Fibroblast of lung (primary cell): Measurements from ENCODE around the gene KLHL3. TPM values are rescaled to one million over a fixed set of nuclear protein-coding genes. Genes with fewer than 3 reads are reported as not detected.
A peak's percentile ranks its signal among the peaks of the same experiment; 100 is the strongest.

Source experiments
- DNase-seq, 2 donors: peaks; one replicate each; pipeline versions ENCODE4 v3.0.0 to v3.0.0-alpha.2; 2010; ENCODE audit warnings: low read depth in 2 of 2
- H2AFZ ChIP-seq: 2 replicates; pipeline ENCODE4 v1.5.1; 2012; ENCODE audit warnings: low read length, control low read depth, inconsistent platforms
- H3K27ac ChIP-seq: 2 replicates; pipeline ENCODE4 v1.5.1; 2011; ENCODE audit warnings: low read length, control low read depth; ENCODE audit not compliant: insufficient read depth
- H3K27me3 ChIP-seq: 2 replicates; pipeline ENCODE4 v1.5.1; 2011; ENCODE audit warnings: mild to moderate bottlenecking, low read length; ENCODE audit not compliant: control insufficient read depth, insufficient read depth
- H3K36me3 ChIP-seq: 2 replicates; pipeline ENCODE4 v1.5.1; 2011; ENCODE audit warnings: low read length; ENCODE audit not compliant: control insufficient read depth, insufficient read depth
- H3K4me1 ChIP-seq: 2 replicates; pipeline ENCODE4 v1.5.1; 2011; ENCODE audit warnings: low read length; ENCODE audit not compliant: control insufficient read depth, insufficient read depth; ENCODE audit errors: extremely low read depth
- H3K4me2 ChIP-seq: 2 replicates; pipeline ENCODE4 v1.5.1; 2011; ENCODE audit warnings: low read length, control low read depth; ENCODE audit not compliant: insufficient read depth; ENCODE audit errors: extremely low read depth
- H3K4me3 ChIP-seq, 4 experiments: fragments of 200-600 bp in 1 of 4; sonication (generic) in 1 of 4; replicated peaks in 1 of 4; 2 replicates each; pipeline ENCODE4 v1.5.1; 2011 to 2016; ENCODE audit warnings: low read length in 4 of 4, low read depth in 3 of 4, mild to moderate bottlenecking in 3 of 4, control low read depth in 2 of 4, inconsistent platforms in 1 of 4, mixed read lengths in 1 of 4; ENCODE audit not compliant: insufficient read depth in 1 of 4; ENCODE audit errors: control extremely low read depth in 1 of 4
- H3K79me2 ChIP-seq: 2 replicates; pipeline ENCODE4 v1.5.1; 2012; ENCODE audit warnings: mild to moderate bottlenecking, low read length, inconsistent platforms; ENCODE audit not compliant: control insufficient read depth, insufficient read depth
- H3K9ac ChIP-seq: 2 replicates; pipeline ENCODE4 v1.5.1; 2011; ENCODE audit warnings: mild to moderate bottlenecking, low read length, control low read depth; ENCODE audit not compliant: insufficient read depth
- H3K9me3 ChIP-seq: 2 replicates; pipeline ENCODE4 v1.5.1; 2012; ENCODE audit warnings: low read depth, low read length; ENCODE audit not compliant: control insufficient read depth, insufficient read depth
- H4K20me1 ChIP-seq: 2 replicates; pipeline ENCODE4 v1.5.1; 2011; ENCODE audit warnings: low read length; ENCODE audit not compliant: control insufficient read depth, insufficient read depth; ENCODE audit errors: extremely low read depth
- EZH2 ChIP-seq: IDR thresholded peaks from 2 replicates; pipeline ENCODE4 v1.5.1; 2012; ENCODE audit warnings: low read length, control low read depth, mild to moderate bottlenecking; ENCODE audit errors: missing control alignments
- polyA plus RNA-seq, 2 donors: library from polyadenylated mRNA; depleted of rRNA in 1 of 2; stranded (reverse) in 1 of 2; unstranded in 1 of 2; fragments of >200 nt; gene quantifications; 2 replicates each; pipeline ENCODE4 v1.2.1, GENCODE V29; 2011 to 2012; ENCODE audit warnings: missing spikeins in 1 of 2
- total RNA-seq: library from RNA; depleted of rRNA; stranded (reverse); fragments of >200 nt; gene quantifications from 2 replicates; pipeline ENCODE4 v1.2.1, GENCODE V29; 2014
- TF ChIP-seq, protein P1 (sequence below), 2 donors: IDR thresholded peaks in 1 of 2; conservative IDR thresholded peaks in 1 of 2; 1 replicate in 1 of 2; 2 replicates in 1 of 2; pipeline ENCODE4 v1.5.1; 2011 to 2012; ENCODE audit warnings: low read length in 2 of 2, control low read depth in 1 of 2, inconsistent platforms in 1 of 2, low read depth in 1 of 2, mild to moderate bottlenecking in 1 of 2

The KLHL3 gene
- total and polyA plus RNA-seq, 2 donors (not counting 1 experiment from before 2014, with no cell fraction given) = 0.60 to 2.3 TPM

DNA sequence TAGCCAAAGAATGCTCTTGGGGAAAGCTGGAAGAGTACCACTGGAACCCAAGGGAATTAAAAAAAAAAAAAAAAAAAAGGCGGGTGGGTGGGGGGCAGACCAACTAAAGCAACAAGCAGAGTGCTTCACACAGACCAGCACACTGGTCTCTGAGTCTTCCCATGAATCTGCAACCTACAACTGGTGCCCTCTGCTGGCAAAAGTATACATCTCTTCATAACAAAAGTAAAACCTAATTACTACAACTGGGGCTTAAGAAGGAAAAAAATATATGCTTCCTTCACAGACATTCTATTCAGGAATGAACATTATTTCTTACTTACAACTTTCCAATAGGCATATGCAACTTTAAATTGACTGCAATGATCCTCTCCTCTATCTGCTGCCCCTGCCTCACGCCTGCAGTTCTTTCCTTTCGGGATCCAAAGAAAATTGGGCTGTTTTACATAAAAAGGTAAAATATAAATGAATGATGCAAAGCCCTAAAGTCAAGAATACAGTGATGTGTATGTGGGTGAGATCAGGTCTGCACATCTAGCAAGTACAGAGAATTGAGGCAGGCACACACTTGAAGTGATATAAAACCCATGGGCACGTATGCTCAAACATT lies 7.2 kb upstream of the KLHL3 start:
- TF ChIP-seq, protein P1, sequence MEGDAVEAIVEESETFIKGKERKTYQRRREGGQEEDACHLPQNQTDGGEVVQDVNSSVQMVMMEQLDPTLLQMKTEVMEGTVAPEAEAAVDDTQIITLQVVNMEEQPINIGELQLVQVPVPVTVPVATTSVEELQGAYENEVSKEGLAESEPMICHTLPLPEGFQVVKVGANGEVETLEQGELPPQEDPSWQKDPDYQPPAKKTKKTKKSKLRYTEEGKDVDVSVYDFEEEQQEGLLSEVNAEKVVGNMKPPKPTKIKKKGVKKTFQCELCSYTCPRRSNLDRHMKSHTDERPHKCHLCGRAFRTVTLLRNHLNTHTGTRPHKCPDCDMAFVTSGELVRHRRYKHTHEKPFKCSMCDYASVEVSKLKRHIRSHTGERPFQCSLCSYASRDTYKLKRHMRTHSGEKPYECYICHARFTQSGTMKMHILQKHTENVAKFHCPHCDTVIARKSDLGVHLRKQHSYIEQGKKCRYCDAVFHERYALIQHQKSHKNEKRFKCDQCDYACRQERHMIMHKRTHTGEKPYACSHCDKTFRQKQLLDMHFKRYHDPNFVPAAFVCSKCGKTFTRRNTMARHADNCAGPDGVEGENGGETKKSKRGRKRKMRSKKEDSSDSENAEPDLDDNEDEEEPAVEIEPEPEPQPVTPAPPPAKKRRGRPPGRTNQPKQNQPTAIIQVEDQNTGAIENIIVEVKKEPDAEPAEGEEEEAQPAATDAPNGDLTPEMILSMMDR (conservative IDR thresholded peaks at IDR 0.05 in 1 of 2, IDR thresholded peaks at IDR 0.05 in 1 of 2; ENCODE audit: low read depth in 1 of 2, low read length in 2 of 2) = peak; percentile 64 to 65
- no peak for TF ChIP-seq EZH2
- H2AFZ ChIP-seq = no peak overlapping the region
- no peak overlapping the region for H3K4me2 ChIP-seq
- H3K36me3 ChIP-seq = no peaks in the 10 kb centered on the region
- H3K9ac ChIP-seq = no peak overlapping the region
- DNase-seq = peak; percentile 62 to 84
- no peak overlapping the region for H3K27ac ChIP-seq
- no peaks in the 10 kb centered on the region for H3K4me1 ChIP-seq
- H3K27me3 ChIP-seq = no peaks in the 10 kb centered on the region
- no peaks in the 10 kb centered on the region for H3K9me3 ChIP-seq
- H3K79me2 ChIP-seq = no peaks in the 10 kb centered on the region
- no peak overlapping the region for H3K4me3 ChIP-seq
- H4K20me1 ChIP-seq = no peaks in the 10 kb centered on the region

DNA sequence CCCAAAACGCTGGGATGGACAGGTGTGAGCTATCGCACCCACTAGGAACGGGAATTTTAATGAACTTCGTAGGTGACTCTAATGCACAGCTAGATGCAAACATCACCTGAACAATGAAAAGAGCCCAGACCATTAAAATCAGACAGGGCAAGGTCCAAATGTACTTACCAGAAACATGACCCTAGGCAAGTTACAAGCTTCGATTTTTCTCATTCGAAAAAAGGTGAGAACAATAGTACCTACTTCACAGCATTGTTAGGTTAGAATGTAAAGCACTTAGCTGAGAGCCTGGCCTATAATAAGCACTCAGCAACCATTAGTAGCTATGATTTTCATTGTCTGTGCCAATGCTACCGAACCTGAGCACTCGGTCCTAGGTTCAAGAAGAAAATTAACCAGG lies 5.8 kb upstream of the KLHL3 start:
- Histone ChIP-seq H3K9me3 (no peaks in the 10 kb centered on the region), H2AFZ (no peak overlapping the region), H3K27ac (no peak overlapping the region), H3K27me3 (no peaks in the 10 kb centered on the region), H3K79me2 (no peaks in the 10 kb centered on the region), H3K36me3 (no peaks in the 10 kb centered on the region), H3K9ac (no peak overlapping the region), H4K20me1 (no peaks in the 10 kb centered on the region), H3K4me2 (no peak overlapping the region), H3K4me3 (no peak overlapping the region), H3K4me1 (no peaks in the 10 kb centered on the region)
- TF ChIP-seq, protein P1 (conservative IDR thresholded peaks at IDR 0.05 in 1 of 2, IDR thresholded peaks at IDR 0.05 in 1 of 2; ENCODE audit: low read depth in 1 of 2, low read length in 2 of 2) = no peak
- no peak for TF ChIP-seq EZH2
- no peak for DNase-seq

DNA sequence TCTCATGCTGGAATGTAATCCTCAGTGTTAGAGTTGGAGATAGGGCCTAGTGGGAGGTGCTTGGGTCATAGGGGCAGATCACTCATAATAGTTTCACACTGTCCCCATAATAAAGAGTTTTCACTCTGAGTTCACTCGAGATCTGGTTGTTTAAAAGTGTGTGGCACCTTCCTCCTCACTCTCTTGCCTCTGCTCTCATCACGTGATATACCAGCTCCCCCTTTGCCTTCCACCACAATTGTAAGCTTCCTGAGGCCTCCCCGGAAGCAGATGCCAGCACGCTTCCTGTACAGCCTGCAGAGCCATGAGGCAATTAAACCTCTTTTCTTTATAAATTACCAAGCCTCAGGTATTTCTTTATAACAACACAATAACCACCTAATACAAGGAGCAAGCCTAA lies 3.8 kb upstream of the KLHL3 start:
- no peak for DNase-seq
- H3K9me3 ChIP-seq = no peaks in the 10 kb centered on the region
- H3K4me2 ChIP-seq = no peak overlapping the region
- no peaks in the 10 kb centered on the region for H4K20me1 ChIP-seq
- TF ChIP-seq, protein P1 (conservative IDR thresholded peaks at IDR 0.05 in 1 of 2, IDR thresholded peaks at IDR 0.05 in 1 of 2; ENCODE audit: low read depth in 1 of 2, low read length in 2 of 2) = no peak
- no peak for TF ChIP-seq EZH2
- no peaks in the 10 kb centered on the region for H3K36me3 ChIP-seq
- no peak overlapping the region for H2AFZ ChIP-seq
- H3K9ac ChIP-seq = no peak overlapping the region
- no peaks in the 10 kb centered on the region for H3K79me2 ChIP-seq
- H3K27me3 ChIP-seq = no peaks in the 10 kb centered on the region
- H3K4me1 ChIP-seq = peaks cover 2% of the 10 kb centered on the region
- no peak overlapping the region for H3K4me3 ChIP-seq
- no peak overlapping the region for H3K27ac ChIP-seq
